HepG2 (cell line): Measurements from ENCODE around the gene WDR27. TPM values are rescaled to one million over a fixed set of nuclear protein-coding genes. Genes with fewer than 3 reads are reported as not detected.

ENCODE experiments used
- ATAC-seq: fragments of 200-7000 bp; cut with Tn5 transposase; 3 replicates; pipeline ENCODE4 v1.9.1; 2020; ENCODE audit warnings: mild to moderate bottlenecking, moderate library complexity
- BruUV-seq: library from RNA; stranded (reverse); fragments of 400-500 nt; replicated peaks from 2 replicates; lab custom pipeline; 2021; lab: Mats Ljungman, UMichigan
- CTCF ChIA-PET: fragments of 300-600 bp; formaldehyde crosslinking; extraction: SDS; loops from one replicate; lab custom pipeline; 2021; ENCODE audit warnings: low total read pairs, inconsistent platforms, low intra/inter-chr PET ratio; lab: Yijun Ruan, JAX
- POLR2A ChIA-PET: fragments of 350-600 bp; sonication (Branson Sonifier 250); formaldehyde crosslinking; loops from one replicate; lab custom pipeline; 2020; ENCODE audit warnings: antibody characterized with exemption, inconsistent platforms; lab: Yijun Ruan, JAX
- DNase-seq: peaks from one replicate; pipeline ENCODE4 v3.0.0-alpha.2; 2015; ENCODE audit warnings: low spot score
- FAIRE-seq: peaks from 3 replicates; lab custom pipeline; 2011; peaks lifted over from hg19 to GRCh38; lab: Jason Lieb, UNC
- H2AFZ ChIP-seq: one replicate; pipeline ENCODE4 v1.6.1; 2011; ENCODE audit warnings: low read length, inconsistent platforms
- H3K27ac ChIP-seq: fragments of 300-600 bp; 3 replicates; pipeline ENCODE4 v1.8.0; 2011; ENCODE audit warnings: mixed run types, mild to moderate bottlenecking, mixed read lengths, low read length, inconsistent platforms; ENCODE audit not compliant: insufficient read depth; ENCODE audit errors: extremely low read length
- H3K27me3 ChIP-seq, 2 experiments: fragments of 200-600 bp in 1 of 2; 2 replicates in 1 of 2; 3 replicates in 1 of 2; pipeline versions ENCODE4 v1.6.0 to v1.8.0; 2011; ENCODE audit warnings: low read length in 2 of 2, mild to moderate bottlenecking in 2 of 2, moderate library complexity in 2 of 2, inconsistent platforms in 1 of 2; ENCODE audit not compliant: insufficient read depth in 2 of 2, control insufficient read depth in 1 of 2
- H3K36me3 ChIP-seq, 2 experiments: fragments of 200-600 bp in 1 of 2; replicated peaks in 1 of 2; 2 replicates in 1 of 2; 3 replicates in 1 of 2; pipeline versions ENCODE4 v1.5.1 to v1.8.0; 2011; ENCODE audit warnings: low read length in 2 of 2, inconsistent platforms in 1 of 2; ENCODE audit not compliant: insufficient read depth in 2 of 2, control insufficient read depth in 1 of 2
- H3K4me1 ChIP-seq: 2 replicates; pipeline ENCODE4 v1.5.1; 2012; ENCODE audit warnings: low read length, inconsistent platforms; ENCODE audit not compliant: insufficient read depth
- H3K4me2 ChIP-seq: 2 replicates; pipeline ENCODE4 v1.6.0; 2011; ENCODE audit warnings: low read depth, low read length, inconsistent platforms
- H3K4me3 ChIP-seq, 3 experiments: fragments of 200-600 bp in 1 of 3; sonication (generic), shearing (Covaris generic) in 1 of 3; replicated peaks in 1 of 3; 2 replicates each; pipeline ENCODE4 v1.5.1; 2011 to 2016; ENCODE audit warnings: low read length in 3 of 3, inconsistent platforms in 2 of 3, low read depth in 2 of 3, mild to moderate bottlenecking in 2 of 3, control low read depth in 1 of 3, mixed read lengths in 1 of 3; ENCODE audit not compliant: insufficient read depth in 1 of 3
- H3K79me2 ChIP-seq: one replicate; pipeline ENCODE4 v1.6.1; 2011; ENCODE audit warnings: low read length, inconsistent platforms; ENCODE audit not compliant: insufficient read depth
- H3K9ac ChIP-seq: 2 replicates; pipeline ENCODE4 v1.6.0; 2011; ENCODE audit warnings: mild to moderate bottlenecking, low read depth, low read length, inconsistent platforms; ENCODE audit not compliant: insufficient read depth
- H3K9me3 ChIP-seq: 2 replicates; pipeline ENCODE4 v1.5.1; 2012; ENCODE audit warnings: mild to moderate bottlenecking, low read length
- H4K20me1 ChIP-seq: 2 replicates; pipeline ENCODE4 v1.6.0; 2011; ENCODE audit warnings: inconsistent platforms, mild to moderate bottlenecking, low read length, moderate library complexity; ENCODE audit not compliant: insufficient read depth
- CHCHD3 ChIP-seq: sonication (generic); formaldehyde crosslinking; IDR thresholded peaks from 2 replicates; pipeline ENCODE4 v1.8.0; 2022; ENCODE audit warnings: mild to moderate bottlenecking, missing genetic modification reagents, moderate library complexity
- ELF3 ChIP-seq: IDR thresholded peaks from 2 replicates; pipeline ENCODE4 v1.6.1; 2016; ENCODE audit warnings: missing genetic modification reagents, missing compliant biosample characterization
- HDAC1 ChIP-seq: sonication (generic); formaldehyde crosslinking; IDR thresholded peaks from 2 replicates; pipeline ENCODE4 v1.5.1; 2020; ENCODE audit warnings: mild to moderate bottlenecking, missing genetic modification reagents
- KMT2B ChIP-seq: IDR thresholded peaks from 2 replicates; pipeline ENCODE4 v1.6.1; 2016; ENCODE audit warnings: missing genetic modification reagents, missing compliant biosample characterization
- MBNL3 ChIP-seq: fragments of 250-450 bp; sonication (Bioruptor Pico); conservative IDR thresholded peaks from 2 replicates; pipeline ENCODE4 v1.8.0; 2022; ENCODE audit warnings: mild to moderate bottlenecking, inconsistent platforms
- NFAT5 ChIP-seq: sonication (generic); formaldehyde crosslinking; IDR thresholded peaks from 2 replicates; pipeline ENCODE4 v1.4.0; 2020; ENCODE audit warnings: missing genetic modification reagents
- NFIC ChIP-seq: IDR thresholded peaks from 2 replicates; pipeline ENCODE4 v1.6.1; 2012; ENCODE audit warnings: mild to moderate bottlenecking, low read length, inconsistent platforms
- NONO ChIP-seq, 2 experiments: fragments of 450-650 bp in 1 of 2; sonication (generic) in 1 of 2; formaldehyde crosslinking in 1 of 2; IDR thresholded peaks in 1 of 2; conservative IDR thresholded peaks in 1 of 2; 2 replicates each; pipeline versions ENCODE4 v1.6.1 to v1.8.0; 2017 to 2022; ENCODE audit warnings: mild to moderate bottlenecking in 1 of 2, missing genetic modification reagents in 1 of 2, moderate library complexity in 1 of 2
- NRL ChIP-seq: sonication (generic); formaldehyde crosslinking; IDR thresholded peaks from 2 replicates; pipeline ENCODE4 v1.5.0; 2020; ENCODE audit warnings: missing genetic modification reagents, mild to moderate bottlenecking, moderate library complexity, borderline replicate concordance
- PHF20 ChIP-seq: sonication (generic); formaldehyde crosslinking; IDR thresholded peaks from 2 replicates; pipeline ENCODE4 v1.5.0; 2020; ENCODE audit warnings: mild to moderate bottlenecking, missing genetic modification reagents
- SOX13 ChIP-seq, 3 experiments: fragments of 450-650 bp in 1 of 3; sonication (generic) in 1 of 3; formaldehyde crosslinking in 1 of 3; IDR thresholded peaks in 2 of 3; conservative IDR thresholded peaks in 1 of 3; 2 replicates each; pipeline versions ENCODE4 v1.5.0 to v1.6.1; 2016 to 2020; ENCODE audit warnings: antibody characterized with exemption in 1 of 3, mild to moderate bottlenecking in 1 of 3, missing compliant biosample characterization in 1 of 3, missing genetic modification reagents in 1 of 3, moderate library complexity in 1 of 3
- TEAD2 ChIP-seq: sonication (generic); formaldehyde crosslinking; IDR thresholded peaks from 2 replicates; pipeline ENCODE4 v1.9.0; 2021; ENCODE audit warnings: missing genetic modification reagents
- ZBTB14 ChIP-seq: sonication (generic); formaldehyde crosslinking; IDR thresholded peaks from 2 replicates; pipeline ENCODE4 v1.4.0; 2020; ENCODE audit warnings: missing genetic modification reagents
- ZNF333 ChIP-seq: sonication (generic); formaldehyde crosslinking; IDR thresholded peaks from 2 replicates; pipeline ENCODE4 v1.4.0; 2020; ENCODE audit warnings: mild to moderate bottlenecking, missing genetic modification reagents, borderline replicate concordance
- ZNF557 ChIP-seq: sonication (generic); formaldehyde crosslinking; IDR thresholded peaks from 2 replicates; pipeline ENCODE4 v1.4.0; 2020; ENCODE audit warnings: missing genetic modification reagents
- ZXDC ChIP-seq: sonication (generic); formaldehyde crosslinking; IDR thresholded peaks from 2 replicates; pipeline ENCODE4 v1.5.0; 2020; ENCODE audit warnings: mild to moderate bottlenecking, missing genetic modification reagents
- WGBS: methylation state at CpG from one replicate; pipeline ENCODE4 v1.1.6; 2017; ENCODE audit warnings: low lambda C conversion rate; 5-methylcytosine and 5-hydroxymethylcytosine counted together
- in situ Hi-C: cut with HindIII; loops from 2 replicates; pipeline ENCODE4 v1.10.0; 2017; ENCODE audit warnings: low pct_unique_long_range_greater_than_20kb; ENCODE audit not compliant: extremely low pct_ligation_motif_present
- intact Hi-C: fragments of 100-400 bp; cut with micrococcal nuclease; formaldehyde crosslinking; loops from one replicate; pipeline ENCODE4 v1.10.0; 2022; ENCODE audit not compliant: unreplicated experiment
- polyA plus RNA-seq, 8 experiments: library from polyadenylated mRNA; depleted of rRNA in 3 of 8; stranded (reverse) in 7 of 8; unstranded in 1 of 8; fragments of >200 nt; fragmentation: Illumina TruSeq in 4 of 8; extraction: Trizol in 4 of 8; gene quantifications; 2 replicates each; pipeline versions ENCODE4 v1.2.1 to v1.2.3, GENCODE V29; 2011 to 2016; ENCODE audit warnings: low read depth in 4 of 8, missing spikeins in 1 of 8, mixed read lengths in 1 of 8; ENCODE audit not compliant: insufficient read depth in 1 of 8
- total RNA-seq, 5 experiments: library from RNA; depleted of rRNA; stranded (reverse); fragments of >200 nt; fragmentation: Illumina TruSeq; extraction: Trizol; gene quantifications; 2 replicates each; pipeline ENCODE4 v1.2.3, GENCODE V29; 2016; ENCODE audit warnings: low read depth in 1 of 5

WDR27 gene
- total and polyA plus RNA-seq, 2 of the 13 experiments (the other 11 are each of a cell fraction or from before 2014, with no cell fraction given): 34.1 to 80.3 TPM

DNA sequence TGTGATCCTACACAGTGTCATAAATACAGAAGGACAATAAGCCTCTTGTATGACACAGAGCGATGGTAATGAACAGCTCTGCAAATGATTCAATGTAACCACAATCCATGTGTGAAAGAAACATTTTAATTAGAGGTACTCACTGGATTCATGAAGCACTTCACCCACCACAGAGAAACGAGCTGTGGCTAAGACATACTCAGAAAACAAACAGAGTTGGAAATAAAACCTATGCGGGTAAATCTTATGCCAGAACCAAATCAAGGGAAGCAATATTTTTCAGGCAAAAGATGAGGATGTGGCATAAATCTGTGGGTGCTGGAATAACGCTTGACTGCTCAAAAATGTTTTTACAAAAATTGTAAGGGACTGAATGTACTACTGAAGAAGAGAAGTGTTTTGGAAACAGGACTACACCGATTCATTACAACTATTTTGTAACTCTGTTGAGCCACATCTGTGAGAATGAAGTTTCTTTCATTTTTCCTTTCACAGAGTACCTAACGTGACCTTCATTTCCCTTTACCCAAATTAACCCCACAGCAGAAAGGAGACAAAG is 112.1 kb downstream of the WDR27 start:
- Histone ChIP-seq H3K27ac (no peak overlapping the region), H3K9me3 (no peaks in the 10 kb centered on the region), H2AFZ (no peak overlapping the region), H3K4me1 (no peaks in the 10 kb centered on the region), H3K4me3 (no peak overlapping the region), H3K27me3 (no peaks in the 10 kb centered on the region), H3K9ac (no peak overlapping the region), H3K79me2 (no peaks in the 10 kb centered on the region), H4K20me1 (no peaks in the 10 kb centered on the region), H3K36me3 (peaks cover 0 to 1% of the 10 kb centered on the region in 2 experiments; a peak in 2 of 5 replicates), H3K4me2 (no peak overlapping the region)
- DNase-seq (no peak), ATAC-seq (no peak), FAIRE-seq (no peak)
- intact Hi-C loops: no loop called here
- 95% methylated on average over 6 of the region's 6 CpGs for WGBS
- POLR2A ChIA-PET: no interaction called here
- CTCF ChIA-PET: no interaction called here
- in situ Hi-C loops: no loop called here
- no TSS peak for BruUV-seq
- TF ChIP-seq NFIC (no peak), NFAT5 (CRISPR knock-in tag) (no peak), ELF3 (CRISPR knock-in tag) (no peak), ZNF333 (CRISPR knock-in tag) (no peak), ZBTB14 (no peak), CHCHD3 (no peak), TEAD2 (no peak), MBNL3 (CRISPR knock-in tag) (no peak), PHF20 (CRISPR knock-in tag) (no peak), NONO (IDR thresholded peaks at IDR 0.05) (no peak), NONO (CRISPR knock-in tag; conservative IDR thresholded peaks at IDR 0.05) (no peak), ZNF557 (CRISPR knock-in tag) (no peak), ZXDC (CRISPR knock-in tag) (no peak), KMT2B (CRISPR knock-in tag) (no peak), SOX13 (IDR thresholded peaks at IDR 0.05) (no peak), SOX13 (CRISPR knock-in tag; conservative IDR thresholded peaks at IDR 0.05 in 1 of 2, IDR thresholded peaks at IDR 0.05 in 1 of 2) (no peak), NRL (CRISPR knock-in tag) (no peak), HDAC1 (CRISPR knock-in tag) (no peak)
